PFSK-1 (cell line): ENCODE results near the gene PC.

Experiments used
- FOXP2 ChIP-seq: optimal IDR thresholded peaks from 2 replicates; pipeline ENCODE3; 2011; ENCODE audit warnings: borderline replicate concordance, control low read depth, inconsistent platforms; ENCODE audit not compliant: insufficient read depth; ENCODE audit errors: extremely low read length, extremely low read depth
- POLR2AphosphoS5 ChIP-seq: IDR thresholded peaks from 2 replicates; pipeline ENCODE4 v1.6.1; 2012; ENCODE audit warnings: low read depth, mild to moderate bottlenecking, control low read depth, low read length, moderate library complexity
- REST ChIP-seq, 2 experiments: IDR thresholded peaks; 2 replicates each; pipeline versions ENCODE4 v1.6.1 to v1.8.0; 2011 to 2012; ENCODE audit warnings: low read depth in 2 of 2, low read length in 2 of 2, control low read depth in 1 of 2, inconsistent platforms in 1 of 2, mild to moderate bottlenecking in 1 of 2, moderate library complexity in 1 of 2; ENCODE audit not compliant: insufficient read depth in 1 of 2
- SIN3A ChIP-seq: IDR thresholded peaks from 2 replicates; pipeline ENCODE4 v1.6.1; 2012; ENCODE audit warnings: mild to moderate bottlenecking, low read length, moderate library complexity, borderline replicate concordance; ENCODE audit not compliant: insufficient read depth
- TAF1 ChIP-seq: IDR thresholded peaks from 2 replicates; pipeline ENCODE4 v1.6.1; 2012; ENCODE audit warnings: low read length, control low read depth, borderline replicate concordance; ENCODE audit not compliant: insufficient read depth

Gene PC

DNA sequence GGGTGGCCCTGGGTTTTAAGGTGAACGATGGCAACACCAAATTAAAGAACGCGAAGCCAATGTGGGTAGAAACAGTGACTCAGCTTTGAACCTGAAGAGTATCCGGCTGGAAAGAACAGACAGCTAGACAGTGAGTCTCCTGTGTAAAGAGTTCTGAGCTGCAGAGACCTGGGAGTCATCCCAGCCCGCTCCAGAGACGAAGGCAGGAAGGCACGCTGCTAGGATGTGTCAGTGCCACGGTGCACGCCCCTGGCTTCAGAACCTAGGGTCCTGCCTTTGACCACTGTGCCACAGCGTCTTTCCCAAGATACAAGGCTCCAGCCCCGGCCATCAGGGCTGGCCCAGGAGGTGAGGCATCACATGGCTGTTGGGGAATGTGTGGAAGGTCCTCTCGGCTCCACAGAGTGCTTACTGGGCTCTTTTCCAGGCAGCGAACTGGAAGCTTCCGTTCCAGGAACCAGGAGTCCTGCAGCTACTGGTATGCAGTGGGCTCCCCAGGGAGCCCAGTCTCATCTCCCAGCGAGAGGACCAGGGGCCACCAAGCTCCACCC lies 71.4 kb downstream of the PC start:
- no peak for TF ChIP-seq POLR2AphosphoS5
- no peak for TF ChIP-seq TAF1
- TF ChIP-seq REST (IDR thresholded peaks at IDR 0.05; ENCODE audit: insufficient read depth in 1 of 2, low read depth in 2 of 2, low read length in 2 of 2): no peak
- TF ChIP-seq FOXP2: no peak
- TF ChIP-seq SIN3A: no peak

DNA sequence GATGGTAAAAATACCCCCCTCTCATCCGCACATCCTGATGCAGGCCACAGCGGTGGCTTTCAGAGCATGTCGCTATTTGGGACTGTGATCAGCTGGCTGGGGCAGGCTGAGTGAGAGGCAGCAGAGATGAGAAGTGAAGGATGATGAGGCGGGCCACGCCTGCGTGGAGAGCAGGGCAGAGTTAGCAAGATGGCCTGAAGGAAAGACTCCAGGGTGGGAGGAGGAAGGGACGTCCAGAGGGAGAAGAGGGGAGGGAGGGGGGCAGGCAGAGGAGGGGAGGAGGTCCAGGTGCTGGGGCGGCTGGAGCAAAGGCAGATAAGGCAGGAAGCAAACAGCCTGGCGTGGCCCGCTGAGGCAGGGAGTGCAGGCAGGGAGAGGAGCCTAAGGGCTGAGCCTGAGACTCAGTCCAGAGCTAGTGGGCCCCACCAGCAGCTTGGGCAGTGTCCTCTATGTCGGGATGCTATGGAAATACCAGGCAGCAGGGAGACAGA lies 72.2 kb downstream of the PC start:
- TF ChIP-seq TAF1 (no peak), FOXP2 (no peak), REST (IDR thresholded peaks at IDR 0.05; ENCODE audit: insufficient read depth in 1 of 2, low read depth in 2 of 2, low read length in 2 of 2) (no peak), POLR2AphosphoS5 (no peak), SIN3A (no peak)

GRCh38 chr11:66885469-66885868 lies 72.7 kb downstream of the PC start:
- TF ChIP-seq FOXP2 (no peak), POLR2AphosphoS5 (no peak)

- no peak for TF ChIP-seq TAF1
- TF ChIP-seq FOXP2: no peak
- no peak for TF ChIP-seq SIN3A
- no peak for TF ChIP-seq REST (IDR thresholded peaks at IDR 0.05; ENCODE audit: insufficient read depth in 1 of 2, low read depth in 2 of 2, low read length in 2 of 2)
- TF ChIP-seq POLR2AphosphoS5: no peak
These were observed 73.7 kb downstream of the PC start for GRCh38 chr11:66884443-66884842.

GRCh38 chr11:66883016-66883965 lies 74.9 kb downstream of the PC start:
- TF ChIP-seq FOXP2: no peak
- no peak for TF ChIP-seq REST (IDR thresholded peaks at IDR 0.05; ENCODE audit: insufficient read depth in 1 of 2, low read depth in 2 of 2, low read length in 2 of 2)
- no peak for TF ChIP-seq TAF1
- TF ChIP-seq POLR2AphosphoS5: no peak
- TF ChIP-seq SIN3A: no peak
